Stimulated activated CD4-positive, alpha-beta T cell treated with anti-CD3 and anti-CD28 coated beads, Interleukin-12 subunit alpha, Interleukin-12 subunit beta, amount 100 ng/mL, for 24 hours (primary cell): ENCODE data around the gene GPR152.
"Not testable (repeated sequence)": the region's sequence is repeated elsewhere in the genome, so short reads cannot be mapped to it uniquely, and the experiment has no call there.

Experiments
- DNase-seq, 2 experiments: peaks; one replicate each; pipeline ENCODE4 v3.0.0-alpha.2; 2020; ENCODE audit warnings: low read depth in 2 of 2

The GPR152 gene

GRCh38 chr11:67409781-67410368 is 42.7 kb downstream of the GPR152 start:
- no peak for DNase-seq

- no peak for DNase-seq
These were observed 43.3 kb downstream of the GPR152 start for GRCh38 chr11:67409261-67409666.

GRCh38 chr11:67408437-67409200 is 43.9 kb downstream of the GPR152 start:
- no peak for DNase-seq

- DNase-seq = no peak
These were observed 44.8 kb downstream of the GPR152 start for GRCh38 chr11:67407688-67408163.

GRCh38 chr11:67406969-67407687 is 45.4 kb downstream of the GPR152 start:
- DNase-seq = no peak

GRCh38 chr11:67406420-67406968 is 46.0 kb downstream of the GPR152 start:
- no peak for DNase-seq

GRCh38 chr11:67405688-67406339 is 46.7 kb downstream of the GPR152 start:
- no peak for DNase-seq

GRCh38 chr11:67405196-67405567 is 47.3 kb downstream of the GPR152 start:
- no peak for DNase-seq

GRCh38 chr11:67404515-67405195 is 47.9 kb downstream of the GPR152 start:
- DNase-seq = no peak

GRCh38 chr11:67403085-67403484 is 49.4 kb downstream of the GPR152 start:
- DNase-seq = not testable (repeated sequence)

GRCh38 chr11:67402192-67402839 is 50.2 kb downstream of the GPR152 start:
- DNase-seq = not testable (repeated sequence)

GRCh38 chr11:67401495-67402191 is 50.9 kb downstream of the GPR152 start, which contains the start of gene PPP1CA:
PPP1CA (minus strand) TSS chr11:67401858; CDS start chr11:67401782, 76 bp downstream.
- peak; percentile 86 for DNase-seq
